Activated CD8-positive, alpha-beta T cell treated with anti-CD3 and anti-CD28 coated beads for 36 hours (primary cell): ENCODE results near the gene PCLAF. TPM values are rescaled to one million over a fixed set of nuclear protein-coding genes. Genes with fewer than 3 reads are reported as not detected.
"Not testable (repeated sequence)": the region's sequence is repeated elsewhere in the genome, so short reads cannot be mapped to it uniquely, and the experiment has no call there.

Experiments
- ATAC-seq: fragments of 200-7000 bp; cut with Tn5 transposase; one replicate; pipeline ENCODE4 v1.10.0; 2021; ENCODE audit warnings: mild to moderate bottlenecking, moderate library complexity
- CTCF ChIA-PET: fragments of 350-600 bp; sonication (Branson Sonifier 250); formaldehyde crosslinking; loops from one replicate; lab custom pipeline; 2021; ENCODE audit warnings: antibody characterized with exemption; lab: Charles Lee
- POLR2A ChIA-PET: fragments of 350-600 bp; sonication (Branson Sonifier 250); formaldehyde crosslinking; loops from one replicate; lab custom pipeline; 2021; ENCODE audit warnings: antibody characterized with exemption; lab: Charles Lee
- DNase-seq: peaks from one replicate; pipeline ENCODE4 v3.0.0-alpha.2; 2020
- H3K27ac Mint-ChIP-seq: one replicate; pipeline ENCODE4 v1.8.0; 2021; ENCODE audit warnings: mild to moderate bottlenecking, mixed read lengths
- H3K27me3 Mint-ChIP-seq: one replicate; pipeline ENCODE4 v1.8.0; 2021; ENCODE audit warnings: mixed read lengths
- H3K36me3 Mint-ChIP-seq: one replicate; pipeline ENCODE4 v1.8.0; 2021; ENCODE audit warnings: low read depth, mixed read lengths
- H3K4me1 Mint-ChIP-seq: one replicate; pipeline ENCODE4 v1.8.0; 2021; ENCODE audit warnings: low read depth, mixed read lengths
- H3K4me3 Mint-ChIP-seq: one replicate; pipeline ENCODE4 v1.8.0; 2021; ENCODE audit warnings: mild to moderate bottlenecking, moderate library complexity, mixed read lengths
- H3K9me3 Mint-ChIP-seq: one replicate; pipeline ENCODE4 v1.8.0; 2021; ENCODE audit warnings: mixed read lengths
- intact Hi-C: fragments of 100-400 bp; cut with micrococcal nuclease; formaldehyde crosslinking; loops from one replicate; pipeline ENCODE4 v1.10.0; 2022
- total RNA-seq, 2 experiments: library from RNA; stranded (reverse); gene quantifications; one replicate each; pipeline ENCODE4 v1.2.3, GENCODE V29; 2021
- TF ChIP-seq, protein P1 (sequence below): fragments of 200-600 bp; IDR thresholded peaks from one replicate; pipeline ENCODE4 v1.8.0; 2022; ENCODE audit warnings: antibody characterized with exemption, mild to moderate bottlenecking

PCLAF gene
- total RNA-seq, 2 experiments from 2014 or later, result 109 to 135 TPM

GRCh38 chr15:64348455-64348854, 32.8 kb downstream of the PCLAF start:
- no peak for ATAC-seq

DNA sequence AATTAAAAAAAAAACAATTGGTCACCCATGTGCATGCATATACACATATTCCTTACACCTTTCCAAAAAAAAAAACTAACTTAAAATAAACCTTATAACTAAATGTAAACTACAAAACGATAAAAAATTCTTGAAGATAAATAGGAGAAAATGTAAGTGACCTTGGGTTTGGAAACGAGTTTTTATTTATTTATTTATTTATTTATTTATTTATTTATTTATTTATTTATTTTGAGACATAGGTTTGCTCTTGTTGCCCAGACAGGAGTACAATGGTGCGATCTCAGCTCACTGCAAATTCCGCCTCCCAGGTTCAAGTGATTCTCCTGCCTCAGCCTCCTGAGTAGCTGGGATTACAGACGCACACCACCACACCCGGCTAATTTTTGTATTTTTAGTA, 35.0 kb downstream of the PCLAF start:
- H3K4me3 Mint-ChIP-seq, CTCF ChIA-PET, H3K27ac Mint-ChIP-seq, H3K9me3 Mint-ChIP-seq, ATAC-seq, POLR2A ChIA-PET, DNase-seq, H3K27me3 Mint-ChIP-seq, intact Hi-C loops: not testable (repeated sequence)
- H3K4me1 Mint-ChIP-seq, result peaks cover 26% of the 10 kb centered on the region
- peaks cover 21% of the 10 kb centered on the region for H3K36me3 Mint-ChIP-seq

More at GRCh38 chr15:64348455-64348854, 32.8 kb downstream of the PCLAF start:
- H3K4me3 Mint-ChIP-seq, result no peak overlapping the region
- ChIA-PET POLR2A (no interaction called here), CTCF (no interaction called here)
- TF ChIP-seq, protein P1, sequence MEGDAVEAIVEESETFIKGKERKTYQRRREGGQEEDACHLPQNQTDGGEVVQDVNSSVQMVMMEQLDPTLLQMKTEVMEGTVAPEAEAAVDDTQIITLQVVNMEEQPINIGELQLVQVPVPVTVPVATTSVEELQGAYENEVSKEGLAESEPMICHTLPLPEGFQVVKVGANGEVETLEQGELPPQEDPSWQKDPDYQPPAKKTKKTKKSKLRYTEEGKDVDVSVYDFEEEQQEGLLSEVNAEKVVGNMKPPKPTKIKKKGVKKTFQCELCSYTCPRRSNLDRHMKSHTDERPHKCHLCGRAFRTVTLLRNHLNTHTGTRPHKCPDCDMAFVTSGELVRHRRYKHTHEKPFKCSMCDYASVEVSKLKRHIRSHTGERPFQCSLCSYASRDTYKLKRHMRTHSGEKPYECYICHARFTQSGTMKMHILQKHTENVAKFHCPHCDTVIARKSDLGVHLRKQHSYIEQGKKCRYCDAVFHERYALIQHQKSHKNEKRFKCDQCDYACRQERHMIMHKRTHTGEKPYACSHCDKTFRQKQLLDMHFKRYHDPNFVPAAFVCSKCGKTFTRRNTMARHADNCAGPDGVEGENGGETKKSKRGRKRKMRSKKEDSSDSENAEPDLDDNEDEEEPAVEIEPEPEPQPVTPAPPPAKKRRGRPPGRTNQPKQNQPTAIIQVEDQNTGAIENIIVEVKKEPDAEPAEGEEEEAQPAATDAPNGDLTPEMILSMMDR, result no peak
- H3K36me3 Mint-ChIP-seq, result peaks cover 13% of the 10 kb centered on the region
- intact Hi-C loops, result no loop called here
- H3K27me3 Mint-ChIP-seq, result no peaks in the 10 kb centered on the region
- no peak overlapping the region for H3K27ac Mint-ChIP-seq
- no peak for DNase-seq
- H3K4me1 Mint-ChIP-seq, result peaks cover 22% of the 10 kb centered on the region
- no peaks in the 10 kb centered on the region for H3K9me3 Mint-ChIP-seq

DNA sequence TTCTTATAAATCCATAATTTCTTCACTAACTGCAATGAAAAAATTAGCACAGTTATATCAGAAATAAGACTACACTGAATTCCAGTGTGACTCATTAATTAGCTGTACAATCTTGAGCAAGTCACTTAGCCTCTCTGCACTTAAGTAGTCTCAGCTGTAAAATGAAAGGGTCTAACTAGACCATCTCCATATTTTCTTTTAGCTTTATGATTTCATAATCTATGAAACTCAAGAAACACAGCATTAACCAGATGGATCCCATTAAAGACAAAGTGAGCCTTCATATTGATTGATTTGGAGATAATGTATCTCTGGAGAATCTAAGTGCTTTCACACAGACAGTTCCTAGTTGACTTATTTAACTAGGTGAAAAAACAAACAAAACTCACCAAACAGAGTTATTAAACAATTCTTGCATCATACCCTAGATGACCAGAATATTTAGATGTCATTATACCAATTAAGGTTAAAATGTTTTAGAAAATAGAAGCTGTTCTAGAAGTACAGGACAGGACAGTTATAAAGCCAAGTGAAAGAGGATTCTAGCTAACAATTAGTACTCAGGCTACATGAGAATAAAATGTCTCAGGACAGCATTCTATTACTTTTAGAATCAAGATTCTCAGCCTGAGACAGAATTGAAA, 36.5 kb downstream of the PCLAF start:
- Mint-ChIP-seq H3K4me3 (no peak overlapping the region), H3K36me3 (peaks cover 22% of the 10 kb centered on the region), H3K27me3 (no peaks in the 10 kb centered on the region), H3K9me3 (no peaks in the 10 kb centered on the region), H3K4me1 (peaks cover 26% of the 10 kb centered on the region), H3K27ac (no peak overlapping the region)
- TF ChIP-seq, protein P1, result no peak
- ChIA-PET POLR2A (no interaction called here), CTCF (interaction anchor here (0.9 to 1.2 kb wide), 3 partner anchors 9 to 21 kb away, joined by 3 read pairs; no protein-coding TSS in a partner anchor)
- DNase-seq (no peak), ATAC-seq (no peak)
- intact Hi-C loops, result no loop called here

- ATAC-seq, result no peak
- H3K4me1 Mint-ChIP-seq, result peaks cover 24% of the 10 kb centered on the region
- POLR2A ChIA-PET, result no interaction called here
Measured at GRCh38 chr15:64343841-64344240, 37.4 kb downstream of the PCLAF start.

DNA sequence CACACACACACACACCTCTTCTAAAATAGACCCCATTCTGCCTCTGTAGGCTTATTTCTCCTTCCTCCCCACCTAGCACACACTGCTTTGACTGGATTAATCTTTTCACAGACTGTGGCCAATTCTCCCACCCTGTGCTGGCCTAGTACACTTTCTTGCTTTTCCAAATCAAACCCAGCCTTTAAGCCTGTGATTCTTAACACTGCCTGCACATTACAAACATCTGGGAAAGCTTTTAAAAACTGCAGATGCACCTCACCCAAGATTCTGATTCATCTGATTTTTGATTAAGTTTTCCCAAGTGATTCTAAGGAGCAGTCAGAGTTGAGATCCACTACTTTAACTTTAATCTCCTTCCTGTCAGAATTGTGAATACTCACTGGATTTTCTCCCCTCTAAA, 38.0 kb downstream of the PCLAF start:
- intact Hi-C loops, result no loop called here
- CTCF ChIA-PET, result interaction anchor here (0.7 kb wide), 1 partner anchor 9 kb away, joined by 3 read pairs; no protein-coding TSS in a partner anchor
- ATAC-seq (no peak), DNase-seq (no peak)
- no peaks in the 10 kb centered on the region for H3K27me3 Mint-ChIP-seq
- peaks cover 23% of the 10 kb centered on the region for H3K4me1 Mint-ChIP-seq
- POLR2A ChIA-PET, result no interaction called here
- H3K4me3 Mint-ChIP-seq, result no peak overlapping the region
- H3K27ac Mint-ChIP-seq, result no peak overlapping the region
- peaks cover 16% of the 10 kb centered on the region for H3K36me3 Mint-ChIP-seq
- TF ChIP-seq, protein P1, result no peak
- no peaks in the 10 kb centered on the region for H3K9me3 Mint-ChIP-seq

More at GRCh38 chr15:64343841-64344240, 37.4 kb downstream of the PCLAF start:
- intact Hi-C loops, result no loop called here
- H3K9me3 Mint-ChIP-seq, result no peaks in the 10 kb centered on the region
- TF ChIP-seq, protein P1, result no peak
- H3K27ac Mint-ChIP-seq, result no peak overlapping the region
- H3K27me3 Mint-ChIP-seq, result no peaks in the 10 kb centered on the region
- H3K4me3 Mint-ChIP-seq, result no peak overlapping the region
- peaks cover 19% of the 10 kb centered on the region for H3K36me3 Mint-ChIP-seq
- CTCF ChIA-PET, result interaction anchor here (0.7 kb wide), 1 partner anchor 9 kb away, joined by 3 read pairs; no protein-coding TSS in a partner anchor
- DNase-seq, result no peak
